Measurements from ENCODE around the gene WDR88.
"Not testable (repeated sequence)": the region's sequence is repeated elsewhere in the genome, so short reads cannot be mapped to it uniquely, and the experiment has no call there.

Gene WDR88

GRCh38 chr19:33175156-33175782 is 43.4 kb downstream of the WDR88 start:
- Histone ChIP-seq H3K27me3 (ENCODE audit: insufficient read depth, low read length) (peaks cover 13% of the 10 kb centered on the region; the same call in 1 of the 2 replicates), H3K4me3 (ENCODE audit: low read length) (peak overlapping the region; percentile 95; the same call in 1 of the 2 replicates), H3K27ac (ENCODE audit: low read length) (no peak overlapping the region), H3K4me1 (ENCODE audit: insufficient read depth, low read length) (0 out of 2 replicates have a peak, but pooled peaks cover 4% of the 10 kb centered on the region), H3K9me3 (ENCODE audit: insufficient read depth, low read depth, low read length) (no peaks in the 10 kb centered on the region), H3K36me3 (ENCODE audit: insufficient read depth, low read depth, low read length) (no peaks in the 10 kb centered on the region), H3K9ac (ENCODE audit: low read depth, low read length) (no peak overlapping the region)

DNA sequence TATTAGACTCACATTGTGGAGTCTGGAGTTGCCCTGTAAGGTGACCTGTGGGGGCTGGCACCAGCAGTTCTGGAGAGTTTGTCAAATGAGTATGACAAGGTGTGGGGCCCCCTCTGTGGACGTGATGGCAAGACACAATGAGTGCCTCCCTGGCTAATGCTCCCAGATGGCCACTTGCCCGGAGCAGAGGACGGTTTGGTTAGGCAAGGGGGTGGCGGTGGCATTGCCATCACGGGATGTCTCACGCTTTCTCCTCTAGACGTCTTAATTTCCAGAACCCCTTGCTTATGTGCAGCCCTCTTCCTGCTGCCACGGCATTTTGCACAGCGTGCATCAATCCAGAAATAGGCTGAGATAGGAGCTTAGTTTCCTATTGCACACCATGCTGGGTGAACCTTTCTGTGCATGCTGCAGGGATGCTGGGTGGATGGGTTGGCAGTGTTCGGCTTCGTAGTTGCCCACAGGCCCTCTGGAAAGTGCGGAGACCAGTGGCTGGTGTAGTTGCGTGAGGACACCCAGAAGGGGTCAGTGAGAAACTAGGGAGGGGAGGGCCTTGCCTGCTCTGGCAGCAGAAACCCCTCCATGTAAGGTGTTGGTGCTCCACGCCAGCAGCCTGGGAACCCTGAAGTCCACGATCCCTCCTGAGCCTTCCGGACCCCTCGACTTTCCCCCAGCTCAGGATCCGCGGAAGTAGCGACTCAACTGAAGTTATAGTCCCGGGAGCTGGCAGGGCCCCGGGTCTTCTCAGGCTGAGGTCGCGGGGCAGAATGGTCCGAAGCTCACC is 44.2 kb downstream of the WDR88 start:
- Histone ChIP-seq H3K4me1 (ENCODE audit: insufficient read depth, low read length) (0 out of 2 replicates have a peak, but pooled peaks cover 4% of the 10 kb centered on the region), H3K27ac (ENCODE audit: low read length) (peak overlapping the region; percentile 79)

GRCh38 chr19:33176670-33177416 is 44.9 kb downstream of the WDR88 start:
- peaks cover 13% of the 10 kb centered on the region; the same call in 1 of the 2 replicates for H3K27me3 ChIP-seq (ENCODE audit: insufficient read depth, low read length)

More for the DNA sequence above, 44.2 kb downstream of the WDR88 start:
- peaks cover 13% of the 10 kb centered on the region; the same call in 1 of the 2 replicates for H3K27me3 ChIP-seq (ENCODE audit: insufficient read depth, low read length)
- H3K9ac ChIP-seq (ENCODE audit: low read depth, low read length): peak overlapping the region; percentile 94
- no peaks in the 10 kb centered on the region for H3K36me3 ChIP-seq (ENCODE audit: insufficient read depth, low read depth, low read length)
- no peaks in the 10 kb centered on the region for H3K9me3 ChIP-seq (ENCODE audit: insufficient read depth, low read depth, low read length)
- H3K4me3 ChIP-seq (ENCODE audit: low read length): peak overlapping the region; percentile 95

DNA sequence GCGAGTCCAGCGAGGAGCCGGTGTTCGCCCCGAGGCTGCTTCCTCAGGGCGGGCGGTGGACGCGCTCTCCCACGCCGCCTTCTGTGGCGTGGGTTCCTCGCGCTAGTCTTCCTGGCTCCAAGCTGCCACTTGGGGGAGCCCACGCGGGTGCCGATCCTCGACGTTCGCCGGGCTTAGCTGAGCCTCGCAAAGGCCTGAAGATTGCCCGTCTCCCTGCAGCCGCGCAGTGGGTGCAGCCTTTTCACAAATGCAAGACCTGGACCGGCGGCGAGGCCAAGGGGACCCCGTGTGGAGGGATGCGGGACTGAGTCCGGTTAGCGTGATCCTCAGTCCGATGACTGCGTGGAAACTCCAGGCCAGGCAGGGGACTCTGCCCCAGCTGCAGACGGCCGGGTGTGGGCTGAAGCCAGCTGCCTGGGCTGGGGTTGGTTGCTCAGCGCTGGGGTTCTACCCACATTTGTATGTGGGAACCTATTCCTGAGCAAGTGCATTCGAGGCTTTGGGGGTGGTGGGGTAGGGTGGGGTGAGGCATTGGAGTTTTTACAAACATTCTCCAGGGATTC is 45.6 kb downstream of the WDR88 start:
- Histone ChIP-seq H3K9ac (ENCODE audit: low read depth, low read length) (peak overlapping the region; percentile 53; the same call in 1 of the 2 replicates), H3K36me3 (ENCODE audit: insufficient read depth, low read depth, low read length) (no peaks in the 10 kb centered on the region), H3K4me1 (ENCODE audit: insufficient read depth, low read length) (0 out of 2 replicates have a peak, but pooled peaks cover 4% of the 10 kb centered on the region), H3K9me3 (ENCODE audit: insufficient read depth, low read depth, low read length) (no peaks in the 10 kb centered on the region), H3K27ac (ENCODE audit: low read length) (no peak overlapping the region), H3K4me3 (ENCODE audit: low read length) (peak overlapping the region; percentile 95), H3K27me3 (ENCODE audit: insufficient read depth, low read length) (peaks cover 13% of the 10 kb centered on the region; the same call in 1 of the 2 replicates)

More at GRCh38 chr19:33176670-33177416, 44.9 kb downstream of the WDR88 start:
- Histone ChIP-seq H3K27ac (ENCODE audit: low read length) (peak overlapping the region; percentile 79), H3K9ac (ENCODE audit: low read depth, low read length) (peak overlapping the region; percentile 94), H3K4me3 (ENCODE audit: low read length) (peak overlapping the region; percentile 95), H3K36me3 (ENCODE audit: insufficient read depth, low read depth, low read length) (no peaks in the 10 kb centered on the region), H3K9me3 (ENCODE audit: insufficient read depth, low read depth, low read length) (no peaks in the 10 kb centered on the region), H3K4me1 (ENCODE audit: insufficient read depth, low read length) (0 out of 2 replicates have a peak, but pooled peaks cover 4% of the 10 kb centered on the region)

GRCh38 chr19:33186431-33187182 is 54.7 kb downstream of the WDR88 start:
- Histone ChIP-seq H3K4me1 (ENCODE audit: insufficient read depth, low read length) (peaks cover 6% of the 10 kb centered on the region; the same call in 1 of the 2 replicates), H3K27ac (ENCODE audit: low read length) (no peak overlapping the region), H3K36me3 (ENCODE audit: insufficient read depth, low read depth, low read length) (no peaks in the 10 kb centered on the region), H3K27me3 (ENCODE audit: insufficient read depth, low read length) (peaks cover 5% of the 10 kb centered on the region; the same call in 1 of the 2 replicates), H3K9me3 (ENCODE audit: insufficient read depth, low read depth, low read length) (no peaks in the 10 kb centered on the region), H3K4me3 (ENCODE audit: low read length) (peak overlapping the region; percentile 15; the same call in 1 of the 2 replicates), H3K9ac (ENCODE audit: low read depth, low read length) (no peak overlapping the region)

GRCh38 chr19:33187183-33187540 is 55.2 kb downstream of the WDR88 start:
- no peak overlapping the region for H3K9ac ChIP-seq (ENCODE audit: low read depth, low read length)
- H3K4me3 ChIP-seq (ENCODE audit: low read length): peak overlapping the region; percentile 15; the same call in 1 of the 2 replicates
- H3K36me3 ChIP-seq (ENCODE audit: insufficient read depth, low read depth, low read length): no peaks in the 10 kb centered on the region
- H3K4me1 ChIP-seq (ENCODE audit: insufficient read depth, low read length): peaks cover 6% of the 10 kb centered on the region; the same call in 1 of the 2 replicates
- peaks cover 9% of the 10 kb centered on the region for H3K27me3 ChIP-seq (ENCODE audit: insufficient read depth, low read length)
- H3K27ac ChIP-seq (ENCODE audit: low read length): no peak overlapping the region
- no peaks in the 10 kb centered on the region for H3K9me3 ChIP-seq (ENCODE audit: insufficient read depth, low read depth, low read length)

GRCh38 chr19:33189453-33189852 is 57.5 kb downstream of the WDR88 start:
- Histone ChIP-seq H3K27ac (ENCODE audit: low read length) (no peak overlapping the region), H3K9ac (ENCODE audit: low read depth, low read length) (no peak overlapping the region), H3K4me1 (ENCODE audit: insufficient read depth, low read length) (peaks cover 6% of the 10 kb centered on the region; the same call in 1 of the 2 replicates), H3K9me3 (ENCODE audit: insufficient read depth, low read depth, low read length) (no peaks in the 10 kb centered on the region), H3K36me3 (ENCODE audit: insufficient read depth, low read depth, low read length) (no peaks in the 10 kb centered on the region), H3K4me3 (ENCODE audit: low read length) (no peak overlapping the region), H3K27me3 (ENCODE audit: insufficient read depth, low read length) (peaks cover 26% of the 10 kb centered on the region)

DNA sequence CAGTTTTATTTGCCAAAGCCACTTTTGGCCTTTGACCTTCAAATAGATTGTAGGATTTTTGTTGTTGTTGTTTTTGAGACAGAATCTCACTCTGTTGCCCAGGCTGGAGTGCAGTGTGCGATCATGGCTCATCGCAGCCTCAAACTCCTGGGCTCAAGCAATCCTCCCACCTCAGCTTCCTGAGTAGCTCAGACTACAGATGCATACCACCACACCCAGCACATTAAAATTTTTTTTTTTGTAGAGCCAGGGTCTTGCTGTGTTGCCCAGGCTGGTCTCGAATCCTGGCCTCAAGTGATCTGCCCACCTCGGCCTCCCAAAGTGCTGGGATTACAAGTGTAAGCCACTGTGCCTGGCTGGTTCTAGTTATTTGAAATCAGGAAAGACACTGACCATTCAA is 59.2 kb downstream of the WDR88 start:
- H3K27me3 ChIP-seq (ENCODE audit: insufficient read depth, low read length): peaks cover 34% of the 10 kb centered on the region
- not testable (repeated sequence) for H3K27ac ChIP-seq (ENCODE audit: low read length); H3K9me3 ChIP-seq (ENCODE audit: insufficient read depth, low read depth, low read length); H3K9ac ChIP-seq (ENCODE audit: low read depth, low read length); H3K36me3 ChIP-seq (ENCODE audit: insufficient read depth, low read depth, low read length); H3K4me3 ChIP-seq (ENCODE audit: low read length); H3K4me1 ChIP-seq (ENCODE audit: insufficient read depth, low read length)

DNA sequence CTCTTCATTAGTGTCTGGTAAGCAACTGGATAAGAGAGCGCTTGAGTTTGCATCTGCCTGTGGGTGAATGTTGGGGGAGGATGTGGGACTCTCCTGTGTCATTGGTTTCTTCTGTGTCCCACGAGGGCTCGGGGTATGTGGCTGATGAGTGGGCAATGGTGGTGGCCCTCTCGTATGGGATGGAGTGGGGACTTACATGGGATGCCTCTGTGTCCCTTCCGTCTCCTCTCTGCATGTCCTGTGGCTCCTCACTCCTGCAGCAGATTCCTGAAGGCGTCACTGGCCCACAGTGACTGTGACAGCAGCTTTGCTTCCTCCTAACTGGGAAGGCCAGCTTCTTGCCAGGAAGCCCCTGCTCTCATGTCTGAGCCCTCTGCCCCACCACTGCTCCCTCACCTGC is 59.6 kb downstream of the WDR88 start:
- H3K27ac ChIP-seq (ENCODE audit: low read length): no peak overlapping the region
- peaks cover 6% of the 10 kb centered on the region; the same call in 1 of the 2 replicates for H3K4me1 ChIP-seq (ENCODE audit: insufficient read depth, low read length)
- no peak overlapping the region for H3K9ac ChIP-seq (ENCODE audit: low read depth, low read length)
- H3K27me3 ChIP-seq (ENCODE audit: insufficient read depth, low read length): peaks cover 34% of the 10 kb centered on the region
- H3K4me3 ChIP-seq (ENCODE audit: low read length): no peak overlapping the region
- no peaks in the 10 kb centered on the region for H3K36me3 ChIP-seq (ENCODE audit: insufficient read depth, low read depth, low read length)
- H3K9me3 ChIP-seq (ENCODE audit: insufficient read depth, low read depth, low read length): no peaks in the 10 kb centered on the region

DNA sequence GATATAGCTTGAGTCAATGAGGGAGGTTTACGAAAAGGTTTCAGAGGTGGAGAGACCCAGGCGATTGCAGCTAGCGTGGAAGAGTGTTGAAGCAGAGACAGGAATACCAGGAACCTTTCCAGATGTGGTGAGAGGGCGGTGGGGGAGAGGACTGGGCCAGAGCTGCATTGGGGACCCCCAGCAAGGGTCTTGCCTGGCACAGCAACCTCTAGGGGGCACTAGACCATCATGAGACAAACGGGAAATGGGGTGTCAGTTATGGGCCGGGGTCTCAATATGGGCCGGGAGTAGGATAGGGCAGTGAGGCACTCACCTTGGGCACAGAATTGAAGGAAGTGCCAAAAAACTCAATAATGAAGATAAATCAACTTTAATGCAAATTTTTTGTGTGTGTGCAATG is 60.1 kb downstream of the WDR88 start:
- Histone ChIP-seq H3K9me3 (ENCODE audit: insufficient read depth, low read depth, low read length) (no peaks in the 10 kb centered on the region), H3K27me3 (ENCODE audit: insufficient read depth, low read length) (peaks cover 34% of the 10 kb centered on the region), H3K9ac (ENCODE audit: low read depth, low read length) (no peak overlapping the region), H3K27ac (ENCODE audit: low read length) (no peak overlapping the region), H3K4me3 (ENCODE audit: low read length) (no peak overlapping the region), H3K4me1 (ENCODE audit: insufficient read depth, low read length) (peaks cover 2% of the 10 kb centered on the region; the same call in 1 of the 2 replicates), H3K36me3 (ENCODE audit: insufficient read depth, low read depth, low read length) (peaks cover 4% of the 10 kb centered on the region; the same call in 1 of the 2 replicates)

Data from iPS-20b (cell line).